Peyer's patch (tissue), 4 donors: Measurements from ENCODE around the gene IQCH. TPM values are rescaled to one million over a fixed set of nuclear protein-coding genes. Genes with fewer than 3 reads are reported as not detected.

Experiments used
- DNase-seq, 3 donors: peaks; one replicate each; pipeline ENCODE4 v3.0.0-alpha.2; 2017 to 2019
- H3K27ac ChIP-seq, 4 donors: fragments of 200-600 bp; sonication (generic); one replicate each; pipeline ENCODE4 v1.5.1; 2016 to 2019
- H3K27me3 ChIP-seq, 2 donors: fragments of 200-600 bp; sonication (generic); one replicate each; pipeline ENCODE4 v1.5.1; 2019
- H3K36me3 ChIP-seq, 3 donors: fragments of 200-600 bp; sonication (generic); one replicate each; pipeline ENCODE4 v1.5.1; 2016 to 2019
- H3K4me1 ChIP-seq, 4 donors: fragments of 200-600 bp; sonication (generic); one replicate each; pipeline ENCODE4 v1.5.1; 2016 to 2019
- H3K4me3 ChIP-seq, 4 donors: fragments of 200-600 bp; sonication (generic); 1 replicate in 3 of 4; 2 replicates in 1 of 4; pipeline ENCODE4 v1.5.1; 2016 to 2019; ENCODE audit warnings: mild to moderate bottlenecking in 1 of 4
- H3K9me3 ChIP-seq, 4 donors: fragments of 200-600 bp; sonication (generic); one replicate each; pipeline ENCODE4 v1.5.1; 2016 to 2019; ENCODE audit warnings: mild to moderate bottlenecking in 1 of 4
- POLR2A ChIP-seq, 2 donors: fragments of 450-650 bp; IDR thresholded peaks; one replicate each; pipeline ENCODE4 v1.5.1; 2017; ENCODE audit warnings: antibody characterized with exemption in 2 of 2, mild to moderate bottlenecking in 2 of 2, moderate library complexity in 2 of 2
- total RNA-seq, 4 donors: library from RNA; depleted of rRNA; stranded (reverse); fragments of >200 nt; gene quantifications; one replicate each; pipeline ENCODE4 v1.1.0, GENCODE V29; 2016
- TF ChIP-seq, protein P1 (sequence below), 6 experiments: fragments of 450-650 bp in 4 of 6; fragments of 200-600 bp in 2 of 6; sonication (generic) in 1 of 6; IDR thresholded peaks; one replicate each; pipeline ENCODE4 v1.5.1; 2017 to 2019; ENCODE audit warnings: antibody characterized with exemption in 6 of 6, mild to moderate bottlenecking in 3 of 6, moderate library complexity in 1 of 6

The IQCH gene
- total RNA-seq, 4 donors from 2014 or later: 0.53 to 1.2 (median 0.88) TPM

DNA sequence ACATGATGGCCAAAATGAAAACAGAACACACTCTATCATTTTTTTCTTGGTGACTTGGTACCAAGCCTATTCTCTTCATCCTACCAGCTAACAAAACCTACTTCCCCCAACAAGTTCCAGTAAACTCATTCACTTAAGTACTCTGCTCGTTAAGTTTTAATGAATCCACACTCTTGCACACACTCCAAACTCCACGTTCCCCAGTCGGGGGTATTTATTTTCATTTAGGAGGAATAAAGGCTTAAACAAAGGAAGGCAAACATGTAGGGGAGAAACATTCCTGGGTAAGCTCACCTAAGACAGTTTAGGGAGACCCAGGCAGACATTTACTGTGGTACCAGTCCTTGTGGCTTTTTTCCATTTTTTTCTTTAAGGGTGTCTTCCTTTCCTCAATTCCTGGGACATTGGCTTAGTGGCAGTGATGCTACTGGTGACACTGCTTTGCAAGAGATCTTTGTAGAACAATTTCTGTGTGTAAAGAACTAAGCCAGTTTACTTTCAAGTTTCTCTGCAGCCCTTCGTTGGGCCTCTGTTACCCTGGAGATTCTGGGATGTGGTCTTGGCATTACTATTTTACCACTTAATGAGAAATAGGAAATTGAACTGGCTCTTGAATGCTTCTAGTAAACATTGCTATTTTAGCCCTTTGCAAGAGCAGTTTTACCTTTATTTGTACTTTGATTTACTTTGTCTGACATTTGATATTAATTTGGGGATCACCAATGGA lies 149.0 kb downstream of the IQCH start:
- Histone ChIP-seq H3K27me3 (no peaks in the 10 kb centered on the region), H3K4me1 (no peaks in the 10 kb centered on the region), H3K4me3 (no peak overlapping the region), H3K36me3 (no peaks in the 10 kb centered on the region), H3K27ac (no peak overlapping the region), H3K9me3 (no peaks in the 10 kb centered on the region)
- TF ChIP-seq POLR2A (IDR thresholded peaks at IDR 0.05): no peak
- TF ChIP-seq, protein P1, sequence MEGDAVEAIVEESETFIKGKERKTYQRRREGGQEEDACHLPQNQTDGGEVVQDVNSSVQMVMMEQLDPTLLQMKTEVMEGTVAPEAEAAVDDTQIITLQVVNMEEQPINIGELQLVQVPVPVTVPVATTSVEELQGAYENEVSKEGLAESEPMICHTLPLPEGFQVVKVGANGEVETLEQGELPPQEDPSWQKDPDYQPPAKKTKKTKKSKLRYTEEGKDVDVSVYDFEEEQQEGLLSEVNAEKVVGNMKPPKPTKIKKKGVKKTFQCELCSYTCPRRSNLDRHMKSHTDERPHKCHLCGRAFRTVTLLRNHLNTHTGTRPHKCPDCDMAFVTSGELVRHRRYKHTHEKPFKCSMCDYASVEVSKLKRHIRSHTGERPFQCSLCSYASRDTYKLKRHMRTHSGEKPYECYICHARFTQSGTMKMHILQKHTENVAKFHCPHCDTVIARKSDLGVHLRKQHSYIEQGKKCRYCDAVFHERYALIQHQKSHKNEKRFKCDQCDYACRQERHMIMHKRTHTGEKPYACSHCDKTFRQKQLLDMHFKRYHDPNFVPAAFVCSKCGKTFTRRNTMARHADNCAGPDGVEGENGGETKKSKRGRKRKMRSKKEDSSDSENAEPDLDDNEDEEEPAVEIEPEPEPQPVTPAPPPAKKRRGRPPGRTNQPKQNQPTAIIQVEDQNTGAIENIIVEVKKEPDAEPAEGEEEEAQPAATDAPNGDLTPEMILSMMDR (IDR thresholded peaks at IDR 0.05): no peak
- no peak for DNase-seq

DNA sequence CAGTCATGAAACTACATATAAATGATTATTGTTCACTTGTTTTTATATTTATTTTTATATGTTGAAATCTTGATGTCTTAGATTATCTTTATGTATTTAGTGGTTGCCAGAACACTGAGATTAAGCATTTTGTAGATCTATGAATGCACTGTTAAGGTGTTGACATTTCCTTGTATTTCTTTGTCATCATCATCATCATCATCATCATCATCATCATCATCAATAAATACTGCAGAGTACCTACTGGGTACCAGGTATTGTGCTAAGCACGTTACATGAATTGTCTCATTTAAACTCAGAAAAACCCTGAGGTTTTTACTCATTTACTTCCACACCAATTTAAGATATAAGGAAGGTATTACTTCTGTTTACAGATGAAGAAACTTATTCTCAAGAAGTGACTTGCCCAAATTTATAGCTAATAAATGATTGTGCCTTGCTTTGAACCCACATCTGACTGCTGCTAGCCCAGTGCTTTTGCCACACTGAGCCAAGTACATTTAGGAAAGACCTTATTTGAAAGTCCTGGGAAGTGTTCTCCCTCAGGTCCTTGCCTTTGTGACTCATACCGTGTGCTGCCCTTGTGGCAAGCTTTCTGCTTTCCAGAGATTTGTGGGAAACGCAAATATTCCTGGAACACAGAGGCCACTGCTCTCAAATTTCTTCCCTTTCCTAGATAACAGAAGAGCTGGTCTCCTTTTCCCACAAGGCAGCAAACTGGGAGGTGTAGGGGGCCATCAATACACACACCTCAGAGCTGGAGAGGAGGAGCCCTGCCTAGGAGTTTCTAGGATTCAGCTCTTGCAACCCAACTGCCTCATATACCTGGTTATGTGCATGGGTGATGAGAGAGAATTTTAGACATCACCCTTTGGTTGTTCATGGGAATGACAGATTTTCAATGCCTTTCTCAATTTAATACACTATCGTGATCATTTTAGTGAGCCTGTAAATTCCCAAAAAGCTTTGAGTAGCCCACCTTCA lies 150.9 kb downstream of the IQCH start:
- Histone ChIP-seq H3K27me3 (no peaks in the 10 kb centered on the region), H3K36me3 (no peaks in the 10 kb centered on the region), H3K4me1 (no peaks in the 10 kb centered on the region), H3K4me3 (no peak overlapping the region), H3K27ac (no peak overlapping the region), H3K9me3 (no peaks in the 10 kb centered on the region)
- no peak for TF ChIP-seq POLR2A (IDR thresholded peaks at IDR 0.05)
- TF ChIP-seq, protein P1 (IDR thresholded peaks at IDR 0.05): no peak
- DNase-seq: no peak

DNA sequence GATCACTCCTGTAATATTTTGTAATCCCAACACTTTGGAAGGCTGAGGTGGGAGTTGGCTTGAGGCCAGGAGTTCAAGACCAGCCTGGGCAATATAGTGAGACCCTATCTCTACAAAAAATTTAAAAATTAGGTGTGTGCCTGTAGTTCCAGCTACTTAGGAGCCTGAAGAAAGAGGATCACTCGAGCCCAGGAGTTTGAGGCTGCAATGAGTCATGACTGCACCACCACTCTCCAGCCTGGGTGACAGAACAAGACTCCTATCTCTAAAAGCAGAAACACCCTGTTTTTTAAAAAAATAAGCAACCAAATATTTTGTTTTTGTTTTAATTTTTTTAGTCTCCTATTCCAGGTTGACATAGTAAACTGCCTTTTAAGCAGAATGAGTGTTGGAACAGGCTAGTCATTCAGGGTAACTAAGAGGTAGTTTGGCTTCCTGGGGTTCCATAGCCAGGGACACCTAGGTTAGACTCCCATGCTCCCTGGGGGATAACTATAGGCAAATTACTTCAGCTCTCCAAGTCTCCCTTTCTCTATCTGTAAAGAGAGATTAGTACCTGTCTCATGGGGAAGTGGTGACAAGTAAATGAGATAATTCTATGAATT lies 151.8 kb downstream of the IQCH start:
- no peak for DNase-seq
- Histone ChIP-seq H3K4me3 (no peak overlapping the region), H3K27me3 (no peaks in the 10 kb centered on the region), H3K27ac (no peak overlapping the region), H3K36me3 (no peaks in the 10 kb centered on the region), H3K4me1 (no peaks in the 10 kb centered on the region), H3K9me3 (no peaks in the 10 kb centered on the region)
- no peak for TF ChIP-seq POLR2A (IDR thresholded peaks at IDR 0.05)

DNA sequence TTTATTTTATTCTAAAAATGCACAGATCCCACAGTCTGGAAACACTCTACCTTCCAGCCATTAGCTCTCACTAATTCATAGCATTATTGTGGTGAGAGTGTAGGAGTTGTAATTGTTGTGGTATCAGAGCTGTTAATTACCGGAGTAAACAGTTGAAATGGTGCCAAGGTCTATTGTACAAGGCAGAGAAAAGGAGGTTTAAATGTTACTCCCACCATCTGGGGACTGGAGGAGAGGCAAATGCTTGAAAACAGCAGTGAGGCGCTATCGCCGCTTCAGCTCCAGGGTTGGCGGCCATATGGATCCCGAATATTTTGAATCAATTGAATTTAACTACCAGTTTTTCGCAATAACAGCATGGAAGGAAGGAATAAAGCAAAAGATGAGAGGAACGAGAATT lies 153.2 kb downstream of the IQCH start:
- TF ChIP-seq, protein P1 (IDR thresholded peaks at IDR 0.05): no peak
- TF ChIP-seq POLR2A (IDR thresholded peaks at IDR 0.05): no peak

DNA sequence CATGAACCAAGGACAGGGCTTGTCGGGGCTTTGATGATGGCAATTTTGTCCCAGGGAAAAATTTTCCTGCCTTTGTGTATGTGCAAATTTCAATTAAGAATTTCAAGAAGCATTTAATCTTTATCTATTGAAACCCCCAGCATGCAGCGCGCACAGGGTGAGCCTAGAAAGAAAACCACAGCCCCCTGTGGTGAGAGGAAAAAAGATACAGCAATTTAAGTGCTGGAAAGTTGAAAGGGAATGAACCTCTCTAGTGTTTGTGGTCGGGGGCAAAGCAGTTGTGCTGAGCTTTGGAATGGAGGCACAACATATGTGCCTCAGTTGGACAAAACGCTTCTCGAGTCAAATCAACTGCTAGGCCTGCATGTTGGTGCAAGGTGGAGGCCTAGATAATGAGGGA lies 154.6 kb downstream of the IQCH start:
- no peak for DNase-seq
- Histone ChIP-seq H3K4me1 (no peaks in the 10 kb centered on the region), H3K27ac (no peak overlapping the region), H3K4me3 (no peak overlapping the region), H3K9me3 (no peaks in the 10 kb centered on the region), H3K36me3 (no peaks in the 10 kb centered on the region), H3K27me3 (no peaks in the 10 kb centered on the region)
- TF ChIP-seq POLR2A (IDR thresholded peaks at IDR 0.05): no peak
- TF ChIP-seq, protein P1 (IDR thresholded peaks at IDR 0.05): no peak

More for the DNA sequence above, 153.2 kb downstream of the IQCH start:
- no peaks in the 10 kb centered on the region for H3K27me3 ChIP-seq
- H3K4me3 ChIP-seq: no peak overlapping the region
- no peaks in the 10 kb centered on the region for H3K4me1 ChIP-seq
- H3K36me3 ChIP-seq: no peaks in the 10 kb centered on the region
- no peak for DNase-seq
- no peak overlapping the region for H3K27ac ChIP-seq
- H3K9me3 ChIP-seq: no peaks in the 10 kb centered on the region
